SU-DHL-6 (cell line): ENCODE measurements around the gene TMPRSS12.
"Not testable (repeated sequence)": the region's sequence is repeated elsewhere in the genome, so short reads cannot be mapped to it uniquely, and the experiment has no call there.

Experiments used
- H2AFZ ChIP-seq: fragments of 200-600 bp; sonication (generic); 2 replicates; pipeline ENCODE4 v1.6.1; 2014; ENCODE audit warnings: low read depth, mild to moderate bottlenecking, moderate library complexity, mixed read lengths, antibody characterized with exemption, low read length; ENCODE audit not compliant: severe bottlenecking
- H3F3A ChIP-seq: fragments of 200-600 bp; shearing (Covaris generic); 2 replicates; pipeline ENCODE4 v1.6.0; 2016; ENCODE audit warnings: antibody characterized with exemption, mild to moderate bottlenecking; ENCODE audit not compliant: insufficient read depth
- H3K27ac ChIP-seq: fragments of 200-600 bp; sonication (generic); 2 replicates; pipeline ENCODE4 v1.5.1; 2016; ENCODE audit warnings: low read depth, mild to moderate bottlenecking, low read length, moderate library complexity, mixed read lengths
- H3K27me3 ChIP-seq: fragments of 200-600 bp; sonication (generic), shearing (Covaris generic); 2 replicates; pipeline ENCODE4 v1.6.0; 2014; ENCODE audit warnings: mild to moderate bottlenecking, low read length
- H3K36me3 ChIP-seq: fragments of 200-600 bp; sonication (generic); 2 replicates; pipeline ENCODE4 v1.6.1; 2014; ENCODE audit warnings: mild to moderate bottlenecking, low read length, mixed read lengths
- H3K4me2 ChIP-seq: fragments of 300-600, 200-600 bp; shearing (Covaris generic), sonication (generic); 2 replicates; pipeline ENCODE4 v1.6.0; 2014; ENCODE audit warnings: low read length, low read depth, mild to moderate bottlenecking; ENCODE audit not compliant: poor library complexity, severe bottlenecking
- H3K4me3 ChIP-seq: fragments of 200-600 bp; sonication (generic); 2 replicates; pipeline ENCODE4 v1.5.1; 2014; ENCODE audit warnings: antibody characterized with exemption, low read length, mild to moderate bottlenecking, mixed read lengths; ENCODE audit not compliant: insufficient read depth, poor library complexity, severe bottlenecking
- H3K79me2 ChIP-seq: fragments of 200-600 bp; sonication (generic); 2 replicates; pipeline ENCODE4 v1.6.1; 2014; ENCODE audit warnings: mild to moderate bottlenecking, low read length, moderate library complexity; ENCODE audit not compliant: insufficient read depth
- H3K9ac ChIP-seq: fragments of 200-600 bp; sonication (generic); 2 replicates; pipeline ENCODE4 v1.7.0; 2014; ENCODE audit warnings: mild to moderate bottlenecking, low read length
- H3K9me2 ChIP-seq: fragments of 200-600 bp; sonication (generic); replicated peaks from 2 replicates; pipeline ENCODE4 v1.6.1; 2014; ENCODE audit warnings: low read length; ENCODE audit not compliant: insufficient read depth
- H3K9me3 ChIP-seq: fragments of 200-600 bp; sonication (generic); 2 replicates; pipeline ENCODE4 v1.6.1; 2014; ENCODE audit warnings: low read length, mixed read lengths; ENCODE audit not compliant: insufficient read depth
- H4K20me1 ChIP-seq: fragments of 200-600 bp; sonication (generic); 2 replicates; pipeline ENCODE4 v1.6.1; 2014; ENCODE audit warnings: low read depth, mild to moderate bottlenecking, antibody characterized with exemption, low read length, moderate library complexity, mixed read lengths
- EZH2phosphoT487 ChIP-seq: fragments of 200-600 bp; sonication (generic), shearing (Covaris generic); conservative IDR thresholded peaks from 2 replicates; pipeline ENCODE4 v1.6.1; 2018; ENCODE audit warnings: mild to moderate bottlenecking, antibody characterized with exemption, low read length, moderate library complexity, mixed read lengths
- TF ChIP-seq, protein P1 (sequence below): fragments of 200-600 bp; sonication (generic); IDR thresholded peaks from one replicate; pipeline ENCODE4 v1.5.1; 2017; ENCODE audit warnings: antibody characterized with exemption, mild to moderate bottlenecking, low read length, moderate library complexity; ENCODE audit not compliant: insufficient read depth, poor library complexity, severe bottlenecking

TMPRSS12 gene

DNA sequence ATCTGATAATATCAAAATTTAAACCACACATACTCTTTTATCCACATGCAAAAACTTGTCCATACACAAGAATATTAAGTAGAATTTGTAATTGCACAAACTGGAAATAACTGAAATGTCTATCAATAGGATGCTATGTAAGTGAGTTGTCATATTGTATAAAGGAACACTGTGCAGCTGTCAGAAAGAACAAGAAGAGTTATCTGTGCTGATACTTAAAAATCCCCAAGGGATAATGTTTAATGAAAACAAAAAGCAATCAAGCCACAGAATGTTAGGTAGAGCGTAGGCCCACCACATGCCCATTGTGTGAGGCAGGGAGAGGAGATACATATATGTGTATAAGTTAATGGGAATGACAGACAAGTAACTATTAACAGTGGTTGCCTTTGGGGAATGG lies 83.7 kb downstream of the TMPRSS12 start:
- H3K27ac ChIP-seq: peak overlapping the region; percentile 100
- H3K27me3 ChIP-seq: no peaks in the 10 kb centered on the region
- peak overlapping the region; percentile 57 for H3K4me3 ChIP-seq
- H3K79me2 ChIP-seq: peaks cover 39% of the 10 kb centered on the region
- H3F3A ChIP-seq: peaks cover 72% of the 10 kb centered on the region
- H3K9me2 ChIP-seq: no peaks in the 10 kb centered on the region
- peak overlapping the region; percentile 61 for H3K9ac ChIP-seq
- 0 out of 2 replicates have a peak, but pooled peaks cover 4% of the 10 kb centered on the region for H3K36me3 ChIP-seq
- no peak overlapping the region for H2AFZ ChIP-seq
- H3K9me3 ChIP-seq: no peaks in the 10 kb centered on the region
- H4K20me1 ChIP-seq: no peaks in the 10 kb centered on the region
- TF ChIP-seq, protein P1, sequence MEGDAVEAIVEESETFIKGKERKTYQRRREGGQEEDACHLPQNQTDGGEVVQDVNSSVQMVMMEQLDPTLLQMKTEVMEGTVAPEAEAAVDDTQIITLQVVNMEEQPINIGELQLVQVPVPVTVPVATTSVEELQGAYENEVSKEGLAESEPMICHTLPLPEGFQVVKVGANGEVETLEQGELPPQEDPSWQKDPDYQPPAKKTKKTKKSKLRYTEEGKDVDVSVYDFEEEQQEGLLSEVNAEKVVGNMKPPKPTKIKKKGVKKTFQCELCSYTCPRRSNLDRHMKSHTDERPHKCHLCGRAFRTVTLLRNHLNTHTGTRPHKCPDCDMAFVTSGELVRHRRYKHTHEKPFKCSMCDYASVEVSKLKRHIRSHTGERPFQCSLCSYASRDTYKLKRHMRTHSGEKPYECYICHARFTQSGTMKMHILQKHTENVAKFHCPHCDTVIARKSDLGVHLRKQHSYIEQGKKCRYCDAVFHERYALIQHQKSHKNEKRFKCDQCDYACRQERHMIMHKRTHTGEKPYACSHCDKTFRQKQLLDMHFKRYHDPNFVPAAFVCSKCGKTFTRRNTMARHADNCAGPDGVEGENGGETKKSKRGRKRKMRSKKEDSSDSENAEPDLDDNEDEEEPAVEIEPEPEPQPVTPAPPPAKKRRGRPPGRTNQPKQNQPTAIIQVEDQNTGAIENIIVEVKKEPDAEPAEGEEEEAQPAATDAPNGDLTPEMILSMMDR: no peak
- TF ChIP-seq EZH2phosphoT487: no peak
- H3K4me2 ChIP-seq: peak overlapping the region; percentile 99

DNA sequence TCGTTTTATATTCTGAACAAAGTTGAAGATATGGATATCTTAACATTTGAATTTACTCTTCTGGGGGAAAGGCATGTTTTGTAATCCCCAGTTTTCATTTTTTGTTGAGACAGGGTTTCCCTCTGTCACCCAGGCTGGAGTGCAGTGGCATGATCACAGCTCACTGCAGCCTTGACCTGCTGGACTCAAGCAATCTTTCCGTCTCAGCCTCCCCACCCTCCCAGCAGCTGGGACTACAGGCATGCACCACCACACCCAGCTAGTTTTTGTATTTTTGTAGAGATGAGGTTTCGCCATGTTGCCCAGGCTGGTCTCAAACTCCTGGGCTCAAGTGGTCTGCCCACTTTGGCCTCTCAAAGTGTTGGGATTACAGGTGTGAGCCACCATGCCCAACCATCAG lies 84.2 kb downstream of the TMPRSS12 start:
- peaks cover 72% of the 10 kb centered on the region for H3F3A ChIP-seq
- H3K4me3 ChIP-seq: peak overlapping the region; percentile 57
- not testable (repeated sequence) for H3K9me2 ChIP-seq, H4K20me1 ChIP-seq, H3K36me3 ChIP-seq, H2AFZ ChIP-seq, H3K9me3 ChIP-seq, H3K27me3 ChIP-seq
- peak overlapping the region; percentile 61 for H3K9ac ChIP-seq
- peaks cover 39% of the 10 kb centered on the region for H3K79me2 ChIP-seq
- peak overlapping the region; percentile 100 for H3K27ac ChIP-seq
- peak overlapping the region; percentile 99 for H3K4me2 ChIP-seq

DNA sequence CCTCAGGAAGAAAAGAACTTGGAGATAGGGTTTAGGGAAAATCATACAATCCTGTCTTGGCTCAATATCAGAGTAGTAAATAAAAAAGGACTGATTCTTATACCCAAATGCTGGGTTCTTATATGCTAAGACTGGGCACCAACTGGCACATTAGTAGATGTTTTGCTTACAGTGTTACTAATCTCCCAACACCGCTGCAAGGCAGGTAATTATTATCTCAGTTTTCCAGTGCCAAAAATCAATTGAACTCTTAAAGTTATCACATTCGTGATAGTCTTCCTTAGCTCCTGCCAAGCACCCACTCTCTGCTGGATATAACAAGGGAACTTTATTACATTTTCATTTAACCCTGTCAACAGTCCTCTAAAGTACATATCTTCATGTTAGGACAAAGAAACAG lies 84.6 kb downstream of the TMPRSS12 start:
- Histone ChIP-seq H3K4me2 (peak overlapping the region; percentile 99), H3K27me3 (no peaks in the 10 kb centered on the region), H3K9me2 (no peaks in the 10 kb centered on the region), H3K79me2 (peaks cover 39% of the 10 kb centered on the region), H3K36me3 (peaks cover 6% of the 10 kb centered on the region; the same call in 1 of the 2 replicates), H3K4me3 (peak overlapping the region; percentile 57), H3K9ac (peak overlapping the region; percentile 61), H3F3A (peaks cover 69% of the 10 kb centered on the region), H2AFZ (no peak overlapping the region), H3K9me3 (no peaks in the 10 kb centered on the region), H3K27ac (peak overlapping the region; percentile 100), H4K20me1 (no peaks in the 10 kb centered on the region)
- no peak for TF ChIP-seq EZH2phosphoT487
- TF ChIP-seq, protein P1: no peak

DNA sequence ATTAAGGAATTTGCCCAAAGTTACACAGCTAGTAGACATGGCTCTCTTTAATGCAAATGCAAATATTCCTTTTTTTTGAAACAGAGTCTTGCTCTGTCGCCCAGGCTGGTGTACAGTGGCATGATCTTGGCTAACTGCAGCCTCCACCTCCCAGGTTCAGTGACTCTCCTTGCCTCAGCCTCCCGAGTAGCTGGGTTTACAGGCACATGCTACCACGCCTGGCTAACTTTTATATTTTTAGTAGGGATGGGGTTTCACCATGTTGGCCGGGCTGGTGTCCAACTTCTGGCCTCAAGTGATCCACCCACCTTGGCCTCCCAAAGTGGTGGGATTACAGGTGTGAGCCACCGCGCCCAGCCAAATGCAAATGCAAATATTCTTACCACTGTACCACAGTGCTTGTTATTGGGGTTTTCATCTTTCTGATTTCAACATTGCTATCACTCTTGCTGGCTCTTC lies 85.1 kb downstream of the TMPRSS12 start:
- peaks cover 10% of the 10 kb centered on the region; the same call in 1 of the 2 replicates for H3K36me3 ChIP-seq
- H3K4me3 ChIP-seq: peak overlapping the region; percentile 57
- H3K79me2 ChIP-seq: peaks cover 39% of the 10 kb centered on the region
- no peaks in the 10 kb centered on the region for H3K9me2 ChIP-seq
- H3K9ac ChIP-seq: peak overlapping the region; percentile 61
- H4K20me1 ChIP-seq: no peaks in the 10 kb centered on the region
- peak overlapping the region; percentile 100 for H3K27ac ChIP-seq
- H3K4me2 ChIP-seq: peak overlapping the region; percentile 99
- H2AFZ ChIP-seq: no peak overlapping the region
- peaks cover 65% of the 10 kb centered on the region for H3F3A ChIP-seq
- no peaks in the 10 kb centered on the region for H3K27me3 ChIP-seq
- no peak for TF ChIP-seq EZH2phosphoT487
- TF ChIP-seq, protein P1: no peak
- H3K9me3 ChIP-seq: no peaks in the 10 kb centered on the region
